ENCODE measurements around the gene CDHR3. TPM values are rescaled to one million over a fixed set of nuclear protein-coding genes. Genes with fewer than 3 reads are reported as not detected.

CDHR3 gene
- total RNA-seq, 1 experiment from 2014 or later: 0.26 TPM

DNA sequence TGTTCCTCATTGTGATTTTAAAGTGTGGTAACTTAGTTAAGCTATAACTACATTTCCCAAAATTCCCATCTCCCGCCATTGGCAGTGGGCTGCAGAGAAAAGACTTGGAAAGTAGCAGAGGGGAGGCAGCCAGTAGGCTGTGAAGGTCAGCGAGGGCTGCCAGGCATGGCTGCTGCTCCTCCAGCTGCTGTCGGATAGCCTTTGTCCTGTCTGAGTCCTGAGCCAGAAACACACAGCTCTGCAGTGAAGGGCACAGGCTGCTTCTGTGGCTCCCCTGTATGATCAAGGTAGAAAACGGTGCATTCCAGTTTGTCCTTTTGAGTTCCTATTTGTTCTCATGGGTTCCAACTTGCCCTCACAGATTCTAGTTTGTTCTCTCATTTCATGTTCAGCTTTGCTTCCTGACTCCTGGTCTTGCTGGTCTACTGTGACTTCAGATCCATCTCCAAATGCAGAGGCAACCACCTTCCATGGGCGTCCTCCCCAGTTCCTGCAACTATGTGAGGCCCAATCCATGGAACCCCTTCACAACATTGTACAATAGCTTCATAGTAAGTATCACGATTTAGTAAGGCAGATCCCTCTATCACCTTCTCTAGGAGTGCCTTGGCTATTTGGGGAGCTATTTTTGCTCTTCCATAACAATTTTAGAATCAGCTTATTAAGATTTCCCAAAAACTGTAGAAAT is 117.4 kb downstream of the CDHR3 start:
- H3K9me3 ChIP-seq (replicated peaks): no peaks in the 10 kb centered on the region
- H3K27me3 ChIP-seq (replicated peaks): 0 out of 2 replicates have a peak, but pooled peaks cover 5% of the 10 kb centered on the region
- DNase-seq (ENCODE audit: low read depth in 1 of 2, low spot score in 2 of 2): no peak
- H3K4me1 ChIP-seq (replicated peaks): no peaks in the 10 kb centered on the region
- no peak overlapping the region for H3K4me3 ChIP-seq
- H3K27ac ChIP-seq: no peak overlapping the region
- H3K36me3 ChIP-seq: no peaks in the 10 kb centered on the region

DNA sequence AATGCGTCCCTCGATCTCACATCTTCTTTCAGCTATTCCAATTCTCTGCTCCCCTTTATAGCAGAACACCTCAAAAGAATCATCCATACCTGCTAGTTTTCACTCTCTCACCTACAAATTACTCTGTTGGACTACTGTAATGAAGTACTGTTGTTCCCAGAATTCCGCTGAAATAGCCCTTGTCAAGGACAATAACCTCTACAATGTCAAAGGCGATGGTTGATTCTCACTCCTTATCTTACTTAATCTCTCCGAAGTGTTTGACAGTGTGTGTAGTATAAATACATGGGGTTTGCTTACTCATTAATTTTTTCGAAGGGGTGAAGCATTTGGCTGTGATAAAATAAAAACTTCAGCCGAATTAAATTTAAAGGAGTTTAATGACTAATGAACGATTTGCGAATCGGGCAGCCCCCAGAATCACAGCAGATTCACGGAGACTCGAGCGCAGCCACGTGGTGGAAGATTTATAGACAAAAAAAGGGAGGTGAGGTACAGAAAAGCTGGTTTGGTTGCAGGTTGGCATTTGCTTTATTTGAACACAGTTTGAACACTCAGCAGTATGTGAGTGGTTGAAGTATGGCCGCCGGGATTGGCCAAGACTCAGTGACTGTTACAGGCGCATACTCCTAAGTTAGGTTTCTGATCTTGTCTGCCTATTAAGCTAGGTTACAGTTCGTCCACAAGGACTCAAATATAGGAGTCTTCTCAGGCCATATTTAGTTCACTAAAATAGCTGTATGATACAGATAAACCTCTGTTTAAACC is 119.2 kb downstream of the CDHR3 start:
- Histone ChIP-seq H3K4me3 (no peak overlapping the region), H3K27me3 (replicated peaks) (0 out of 2 replicates have a peak, but pooled peaks cover 5% of the 10 kb centered on the region), H3K36me3 (no peaks in the 10 kb centered on the region), H3K4me1 (replicated peaks) (no peaks in the 10 kb centered on the region), H3K27ac (no peak overlapping the region), H3K9me3 (replicated peaks) (no peaks in the 10 kb centered on the region)
- no peak for DNase-seq (ENCODE audit: low read depth in 1 of 2, low spot score in 2 of 2)

Other genes starting within 250 kb of the CDHR3 start
- gene ATXN7L1, start 86.7 kb upstream of the CDHR3 start, total RNA-seq (2014; rRNA removed; shearing (Covaris generic)): 0.91 and 2.7 TPM in 2 replicates
- 45.3 and 53.6 TPM in 2 replicates for gene SYPL1, start 149.0 kb downstream of the CDHR3 start, total RNA-seq (2014; rRNA removed; shearing (Covaris generic))

Measured in SJSA1 (cell line).